ENCODE measurements around the gene HIPK2. TPM values are rescaled to one million over a fixed set of nuclear protein-coding genes. Genes with fewer than 3 reads are reported as not detected.

HIPK2 gene
- total RNA-seq, 6 experiments from 2014 or later = 48.5 to 68.0 (median 59.6) TPM

DNA sequence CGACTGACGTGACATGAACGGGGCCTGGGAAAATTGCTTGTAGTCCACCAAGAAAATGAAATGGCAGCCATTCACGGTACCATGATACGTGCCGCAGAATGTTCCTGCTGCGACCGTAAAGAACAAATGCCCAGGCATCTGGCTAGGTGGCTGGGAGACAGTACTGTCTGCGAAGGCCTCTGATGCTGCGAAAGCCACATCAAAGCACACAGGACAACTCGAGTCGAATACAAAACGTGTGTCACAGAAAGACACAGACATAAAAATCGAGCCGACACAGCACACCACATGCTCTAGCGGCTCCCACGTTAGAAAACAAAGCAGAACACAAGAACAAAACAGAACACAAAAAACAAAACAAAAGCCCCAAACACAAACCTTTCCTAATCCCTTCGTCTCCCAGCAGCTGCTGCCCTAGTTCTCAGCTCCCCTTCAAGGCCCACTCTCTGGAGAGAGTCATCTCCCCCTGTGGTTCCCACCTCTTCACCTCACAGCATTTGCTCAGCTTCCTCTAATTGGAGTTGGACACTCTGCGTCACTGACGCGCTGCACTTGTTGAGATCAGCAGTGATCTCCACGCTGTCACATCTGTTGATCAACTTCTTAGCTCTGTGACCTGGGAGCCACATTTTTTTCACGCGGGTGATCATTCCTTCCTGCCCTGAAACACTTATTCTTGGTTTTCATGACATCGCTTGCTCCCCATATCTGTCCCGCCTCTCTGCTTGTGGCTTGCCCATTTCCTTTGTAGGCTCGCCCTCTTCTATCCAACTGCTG lies 142.1 kb downstream of the HIPK2 start:
- Histone ChIP-seq H3K4me3 (no peak overlapping the region), H3K4me1 (peaks cover 0 to 1% (median 0%) of the 10 kb centered on the region in 4 donors), H3K27me3 (no peaks in the 10 kb centered on the region), H3K27ac (peak overlapping the region in 1 of 3 donors; percentile 8), H3K36me3 (peaks cover 0 to 11% (median 4%) of the 10 kb centered on the region in 4 donors), H3K9me3 (no peaks in the 10 kb centered on the region)
- intact Hi-C loops (cut with DNase I) = loop anchor here in 1 of 2 donors (10.0 kb wide), 1 partner anchor 149 kb away; no protein-coding TSS in a partner anchor
- DNase-seq = no peak
- TF ChIP-seq, protein P1, sequence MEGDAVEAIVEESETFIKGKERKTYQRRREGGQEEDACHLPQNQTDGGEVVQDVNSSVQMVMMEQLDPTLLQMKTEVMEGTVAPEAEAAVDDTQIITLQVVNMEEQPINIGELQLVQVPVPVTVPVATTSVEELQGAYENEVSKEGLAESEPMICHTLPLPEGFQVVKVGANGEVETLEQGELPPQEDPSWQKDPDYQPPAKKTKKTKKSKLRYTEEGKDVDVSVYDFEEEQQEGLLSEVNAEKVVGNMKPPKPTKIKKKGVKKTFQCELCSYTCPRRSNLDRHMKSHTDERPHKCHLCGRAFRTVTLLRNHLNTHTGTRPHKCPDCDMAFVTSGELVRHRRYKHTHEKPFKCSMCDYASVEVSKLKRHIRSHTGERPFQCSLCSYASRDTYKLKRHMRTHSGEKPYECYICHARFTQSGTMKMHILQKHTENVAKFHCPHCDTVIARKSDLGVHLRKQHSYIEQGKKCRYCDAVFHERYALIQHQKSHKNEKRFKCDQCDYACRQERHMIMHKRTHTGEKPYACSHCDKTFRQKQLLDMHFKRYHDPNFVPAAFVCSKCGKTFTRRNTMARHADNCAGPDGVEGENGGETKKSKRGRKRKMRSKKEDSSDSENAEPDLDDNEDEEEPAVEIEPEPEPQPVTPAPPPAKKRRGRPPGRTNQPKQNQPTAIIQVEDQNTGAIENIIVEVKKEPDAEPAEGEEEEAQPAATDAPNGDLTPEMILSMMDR (IDR thresholded peaks at IDR 0.05) = no peak
- no peak for TF ChIP-seq POLR2A (IDR thresholded peaks at IDR 0.05)
- peak in 2 of 4 donors; percentile 46 to 70 for ATAC-seq
- 85% methylated on average over 26 of the region's 27 CpGs for WGBS (ENCODE audit: insufficient coverage, low coverage, low lambda C conversion rate, missing lambda C conversion rate)

DNA sequence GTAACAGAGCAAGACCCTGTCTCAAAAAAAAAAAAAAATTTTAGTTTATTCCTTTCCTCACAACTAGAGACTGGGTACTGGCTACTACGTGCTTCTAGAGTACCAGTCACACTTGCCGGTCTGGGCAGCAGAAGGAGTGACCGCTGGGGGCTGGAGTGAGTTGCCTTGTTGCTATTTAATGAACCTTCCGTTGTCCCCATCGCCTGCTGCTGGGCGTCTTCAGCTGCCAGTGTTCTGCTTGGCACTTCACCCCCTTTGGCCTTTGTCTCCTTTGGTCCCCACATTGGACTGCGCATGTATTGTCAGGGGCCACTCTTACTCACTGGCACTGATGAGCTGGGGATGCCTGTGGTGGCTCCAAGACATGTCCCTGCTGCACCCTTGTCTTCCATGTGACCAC lies 143.7 kb downstream of the HIPK2 start:
- peaks cover 3 to 24% (median 9%) of the 10 kb centered on the region in 4 donors for H3K36me3 ChIP-seq
- peaks cover 0 to 8% (median 0%) of the 10 kb centered on the region in 4 donors for H3K4me1 ChIP-seq
- no peak overlapping the region for H3K27ac ChIP-seq
- ATAC-seq = peak in 1 of 4 donors; percentile 8
- no peaks in the 10 kb centered on the region for H3K9me3 ChIP-seq
- 86% methylated on average over 6 of the region's 7 CpGs for WGBS (ENCODE audit: insufficient coverage, low coverage, low lambda C conversion rate, missing lambda C conversion rate)
- no peaks in the 10 kb centered on the region for H3K27me3 ChIP-seq
- TF ChIP-seq, protein P1 (IDR thresholded peaks at IDR 0.05) = no peak
- TF ChIP-seq POLR2A (IDR thresholded peaks at IDR 0.05) = no peak
- no peak overlapping the region for H3K4me3 ChIP-seq
- intact Hi-C loops (cut with DNase I) = loop anchor here in 1 of 2 donors (10.0 kb wide), 1 partner anchor 151 kb away; no protein-coding TSS in a partner anchor
- DNase-seq = no peak

DNA sequence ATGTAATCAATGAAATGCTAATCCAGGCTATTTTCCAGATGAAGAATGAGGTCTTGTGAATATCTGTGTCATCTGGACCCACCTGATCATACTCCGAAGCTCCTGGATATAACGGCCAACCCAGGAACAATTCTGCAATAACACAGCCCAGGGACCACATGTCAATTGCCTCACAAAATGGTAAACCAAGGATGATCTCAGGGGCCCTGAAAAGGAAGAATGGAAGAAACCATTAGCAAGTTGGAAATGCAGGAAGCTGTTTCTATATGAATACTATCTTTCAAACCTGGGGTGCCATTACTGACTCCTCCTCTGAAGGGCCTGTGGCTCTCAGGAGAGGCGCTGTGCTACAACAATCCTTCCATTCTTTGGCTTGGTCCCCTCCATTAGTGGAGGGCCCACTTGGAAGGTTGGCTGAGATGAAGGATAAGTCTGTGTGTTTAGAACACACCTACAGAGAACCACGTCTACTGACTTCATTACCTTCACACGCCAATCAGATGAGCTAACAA lies 146.2 kb downstream of the HIPK2 start:
- DNase-seq = peak in 1 of 3 donors; percentile 3
- WGBS (ENCODE audit: insufficient coverage, low coverage, low lambda C conversion rate, missing lambda C conversion rate) = 87% methylated on average over 4 of the region's 5 CpGs
- Histone ChIP-seq H3K27me3 (no peaks in the 10 kb centered on the region), H3K4me3 (no peak overlapping the region), H3K27ac (no peak overlapping the region), H3K36me3 (peaks cover 4 to 48% (median 20%) of the 10 kb centered on the region in 4 donors), H3K4me1 (peaks cover 0 to 8% (median 0%) of the 10 kb centered on the region in 4 donors), H3K9me3 (no peaks in the 10 kb centered on the region)
- no peak for TF ChIP-seq POLR2A (IDR thresholded peaks at IDR 0.05)
- TF ChIP-seq, protein P1 (IDR thresholded peaks at IDR 0.05) = no peak
- intact Hi-C loops (cut with DNase I) = loop anchor here in 1 of 2 donors (10.0 kb wide), 1 partner anchor 153 kb away; no protein-coding TSS in a partner anchor
- no peak for ATAC-seq

DNA sequence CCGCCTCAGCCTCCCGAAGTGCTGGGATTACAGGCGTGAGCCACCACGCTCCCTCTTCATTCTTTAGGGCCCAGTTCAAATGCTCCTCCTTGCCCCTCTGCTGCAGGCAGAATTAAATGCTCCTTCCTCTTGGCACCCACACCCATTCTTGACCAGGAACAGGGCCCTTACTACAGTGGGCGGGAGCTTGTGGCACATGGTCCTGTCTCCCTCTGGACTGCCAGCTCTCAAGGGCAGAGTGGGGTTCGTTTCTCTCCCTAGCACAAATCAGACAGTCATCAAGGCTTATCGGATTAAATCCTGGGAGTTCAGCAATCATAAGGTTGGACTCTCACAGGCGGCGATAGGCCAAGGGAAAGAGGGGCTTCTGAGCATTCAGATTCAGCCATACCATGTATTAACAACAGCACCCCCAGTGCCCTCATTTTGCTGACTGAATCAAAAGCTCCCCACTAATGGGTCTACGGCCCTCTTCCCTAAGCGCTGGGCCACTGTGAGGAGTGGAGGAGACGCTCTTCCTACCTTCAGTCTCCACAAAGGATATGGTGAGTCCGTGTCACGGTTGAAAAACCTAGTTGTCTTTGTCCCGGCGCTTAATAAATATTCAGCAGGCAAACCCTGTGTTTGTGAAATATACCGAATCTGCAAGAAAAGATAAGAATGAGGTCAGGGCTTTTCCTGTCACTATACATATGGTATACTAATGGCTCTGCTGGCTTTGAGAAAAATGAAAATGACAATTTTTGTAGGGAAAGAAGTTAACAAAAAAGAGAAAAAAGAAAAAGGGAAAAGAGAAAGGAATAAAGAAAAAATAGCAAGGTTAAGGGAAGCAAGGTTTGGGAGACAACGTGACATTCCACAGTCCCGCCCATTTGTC lies 146.9 kb downstream of the HIPK2 start:
- Histone ChIP-seq H3K4me3 (no peak overlapping the region), H3K27ac (no peak overlapping the region), H3K9me3 (no peaks in the 10 kb centered on the region), H3K4me1 (peaks cover 0 to 8% (median 0%) of the 10 kb centered on the region in 4 donors), H3K36me3 (peaks cover 4 to 55% (median 27%) of the 10 kb centered on the region in 4 donors), H3K27me3 (no peaks in the 10 kb centered on the region)
- DNase-seq (peak in 1 of 3 donors; percentile 28), ATAC-seq (no peak)
- 56% methylated on average over 8 of the region's 19 CpGs for WGBS (ENCODE audit: insufficient coverage, low coverage, low lambda C conversion rate, missing lambda C conversion rate)
- intact Hi-C loops (cut with DNase I) = loop anchor here in 1 of 2 donors (10.0 kb wide), 1 partner anchor 154 kb away; no protein-coding TSS in a partner anchor
- TF ChIP-seq, protein P1 (IDR thresholded peaks at IDR 0.05) = no peak
- no peak for TF ChIP-seq POLR2A (IDR thresholded peaks at IDR 0.05)
